ENCODE measurements around the gene SBF1. TPM values are rescaled to one million over a fixed set of nuclear protein-coding genes. Genes with fewer than 3 reads are reported as not detected.
"Not testable (repeated sequence)": the region's sequence is repeated elsewhere in the genome, so short reads cannot be mapped to it uniquely, and the experiment has no call there.

Gene SBF1
- total RNA-seq, 1 experiment from 2014 or later, result 82.1 TPM

DNA sequence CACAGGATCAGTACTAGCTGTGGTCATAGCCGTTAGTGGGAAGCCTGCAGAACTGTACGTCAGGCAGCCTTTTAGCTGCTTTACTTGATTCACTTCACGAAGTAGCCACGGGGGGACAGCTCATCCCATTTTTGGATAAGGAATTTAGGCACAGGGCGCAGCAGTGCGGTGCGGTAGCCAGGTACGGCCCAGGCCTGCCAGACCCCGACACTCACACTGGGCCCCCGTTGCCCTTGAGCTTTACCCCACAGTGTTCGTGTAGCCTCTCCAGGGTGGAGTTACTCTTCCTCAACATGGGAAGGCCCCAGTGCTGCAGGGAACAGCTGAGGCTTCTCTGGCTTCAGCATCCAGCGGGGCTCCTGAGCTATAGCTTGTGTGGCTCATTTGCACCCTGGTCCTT lies 59.4 kb downstream of the SBF1 start:
- intact Hi-C loops (cut with micrococcal nuclease), result no loop called here
- no peaks in the 10 kb centered on the region for H3K27me3 Mint-ChIP-seq (ENCODE audit: insufficient read depth, unreplicated experiment)
- POLR2A ChIA-PET, result no interaction called here
- CTCF ChIA-PET, result interaction anchor here (0.8 kb wide), 1 partner anchor 60 kb away, joined by 3 read pairs; no protein-coding TSS in a partner anchor
- no peak overlapping the region for H3K27ac Mint-ChIP-seq (ENCODE audit: low read depth, unreplicated experiment)
- no peak for DNase-seq (ENCODE audit: unreplicated experiment)
- H3K36me3 Mint-ChIP-seq (ENCODE audit: insufficient read depth, unreplicated experiment), result peaks cover 82% of the 10 kb centered on the region
- no TSS peak for BruUV-seq (replicated peaks)
- no peak overlapping the region for H3K4me3 Mint-ChIP-seq (ENCODE audit: unreplicated experiment)
- H3K4me1 Mint-ChIP-seq (ENCODE audit: insufficient read depth, unreplicated experiment), result no peaks in the 10 kb centered on the region
- H3K9me3 Mint-ChIP-seq (ENCODE audit: unreplicated experiment), result no peaks in the 10 kb centered on the region
- TF ChIP-seq, protein P1, sequence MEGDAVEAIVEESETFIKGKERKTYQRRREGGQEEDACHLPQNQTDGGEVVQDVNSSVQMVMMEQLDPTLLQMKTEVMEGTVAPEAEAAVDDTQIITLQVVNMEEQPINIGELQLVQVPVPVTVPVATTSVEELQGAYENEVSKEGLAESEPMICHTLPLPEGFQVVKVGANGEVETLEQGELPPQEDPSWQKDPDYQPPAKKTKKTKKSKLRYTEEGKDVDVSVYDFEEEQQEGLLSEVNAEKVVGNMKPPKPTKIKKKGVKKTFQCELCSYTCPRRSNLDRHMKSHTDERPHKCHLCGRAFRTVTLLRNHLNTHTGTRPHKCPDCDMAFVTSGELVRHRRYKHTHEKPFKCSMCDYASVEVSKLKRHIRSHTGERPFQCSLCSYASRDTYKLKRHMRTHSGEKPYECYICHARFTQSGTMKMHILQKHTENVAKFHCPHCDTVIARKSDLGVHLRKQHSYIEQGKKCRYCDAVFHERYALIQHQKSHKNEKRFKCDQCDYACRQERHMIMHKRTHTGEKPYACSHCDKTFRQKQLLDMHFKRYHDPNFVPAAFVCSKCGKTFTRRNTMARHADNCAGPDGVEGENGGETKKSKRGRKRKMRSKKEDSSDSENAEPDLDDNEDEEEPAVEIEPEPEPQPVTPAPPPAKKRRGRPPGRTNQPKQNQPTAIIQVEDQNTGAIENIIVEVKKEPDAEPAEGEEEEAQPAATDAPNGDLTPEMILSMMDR (IDR thresholded peaks at IDR 0.05; ENCODE audit: unreplicated experiment), result no peak

DNA sequence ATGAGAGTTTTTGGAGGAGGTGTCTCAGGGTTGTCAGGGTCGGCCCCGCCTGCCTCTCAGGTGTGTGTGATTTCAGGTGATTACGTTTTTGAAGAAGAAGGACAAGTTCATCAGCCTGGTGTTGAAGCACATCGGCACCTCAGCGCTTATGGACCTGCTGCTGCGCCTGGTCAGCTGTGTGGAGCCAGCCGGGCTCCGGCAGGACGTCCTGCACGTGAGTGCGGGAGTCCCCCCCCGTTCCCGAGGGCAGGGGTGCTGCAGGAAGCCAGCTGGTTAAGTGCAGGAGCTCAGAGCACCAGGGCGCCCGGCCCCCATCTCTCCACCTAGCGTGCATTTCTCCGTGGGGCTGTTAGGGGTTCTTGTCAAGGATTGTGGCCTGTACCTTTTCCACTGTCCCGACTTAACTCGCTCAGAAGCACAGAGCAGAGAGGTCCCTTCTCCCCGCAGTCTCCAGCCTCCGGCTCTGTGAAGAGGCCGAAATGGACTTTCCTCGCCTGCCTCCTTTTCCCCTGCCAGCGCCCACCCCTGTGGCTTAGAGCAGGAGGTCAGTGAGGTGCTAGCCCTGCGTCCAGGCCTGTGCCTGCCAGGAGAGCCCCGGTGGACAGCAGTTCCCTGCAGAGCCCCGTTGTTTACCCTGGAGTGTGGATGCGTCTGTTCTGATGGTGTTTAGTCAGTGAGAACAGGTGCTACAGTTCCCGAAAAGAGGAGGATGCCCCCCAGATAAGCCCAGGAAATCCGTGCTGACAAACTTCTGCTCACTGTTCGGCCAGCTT lies 60.2 kb downstream of the SBF1 start:
- TF ChIP-seq, protein P1 (IDR thresholded peaks at IDR 0.05; ENCODE audit: unreplicated experiment), result no peak
- ChIA-PET CTCF (no interaction called here), POLR2A (no interaction called here)
- Mint-ChIP-seq H3K27me3 (ENCODE audit: insufficient read depth, unreplicated experiment) (no peaks in the 10 kb centered on the region), H3K27ac (ENCODE audit: low read depth, unreplicated experiment) (no peak overlapping the region), H3K4me1 (ENCODE audit: insufficient read depth, unreplicated experiment) (no peaks in the 10 kb centered on the region), H3K9me3 (ENCODE audit: unreplicated experiment) (no peaks in the 10 kb centered on the region), H3K36me3 (ENCODE audit: insufficient read depth, unreplicated experiment) (peaks cover 78% of the 10 kb centered on the region), H3K4me3 (ENCODE audit: unreplicated experiment) (no peak overlapping the region)
- intact Hi-C loops (cut with micrococcal nuclease), result no loop called here
- no peak for DNase-seq (ENCODE audit: unreplicated experiment)
- no TSS peak for BruUV-seq (replicated peaks)

DNA sequence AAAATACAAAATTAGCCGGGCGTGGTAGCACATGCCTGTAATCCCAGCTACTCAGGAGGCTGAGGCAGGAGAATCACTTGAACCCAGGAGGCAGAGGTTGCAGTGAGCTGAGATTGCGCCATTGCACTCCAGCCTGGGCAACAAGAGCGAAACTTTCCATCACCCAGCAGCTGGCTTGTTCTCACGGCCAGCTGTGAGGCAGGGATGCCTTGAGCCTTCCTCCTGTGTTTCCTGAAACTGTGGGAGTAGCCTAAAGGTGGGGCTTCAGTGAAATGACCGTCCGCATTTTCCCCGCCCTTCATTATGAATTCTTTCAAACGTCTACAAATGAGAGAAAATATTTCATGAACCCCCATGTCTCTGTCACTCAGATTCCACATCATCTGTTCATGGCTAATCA lies 65.9 kb downstream of the SBF1 start:
- intact Hi-C loops (cut with micrococcal nuclease); H3K4me3 Mint-ChIP-seq (ENCODE audit: unreplicated experiment); BruUV-seq (replicated peaks); DNase-seq (ENCODE audit: unreplicated experiment); H3K27me3 Mint-ChIP-seq (ENCODE audit: insufficient read depth, unreplicated experiment); POLR2A ChIA-PET; CTCF ChIA-PET; H3K27ac Mint-ChIP-seq (ENCODE audit: low read depth, unreplicated experiment); H3K4me1 Mint-ChIP-seq (ENCODE audit: insufficient read depth, unreplicated experiment); H3K9me3 Mint-ChIP-seq (ENCODE audit: unreplicated experiment): not testable (repeated sequence)
- H3K36me3 Mint-ChIP-seq (ENCODE audit: insufficient read depth, unreplicated experiment), result peaks cover 66% of the 10 kb centered on the region

DNA sequence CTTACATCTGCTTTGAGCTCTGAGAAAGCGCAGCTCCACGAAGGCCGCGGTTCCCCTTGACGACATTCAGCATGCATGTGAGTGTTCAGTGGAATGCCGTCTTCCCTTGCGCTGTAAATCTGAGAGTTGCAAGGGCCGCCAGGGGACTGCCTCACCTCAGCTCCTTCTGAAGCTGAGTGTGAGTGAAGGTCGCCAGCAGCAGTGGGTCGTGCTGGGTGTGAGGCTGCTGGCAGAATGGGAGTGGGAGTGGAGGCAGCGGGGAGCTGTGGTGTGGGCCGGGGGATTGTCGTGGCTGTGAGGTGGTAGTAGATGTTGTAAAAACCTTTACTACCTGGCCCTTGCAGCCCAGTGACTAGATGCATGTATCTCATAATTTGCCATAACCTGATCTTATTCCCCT lies 66.5 kb downstream of the SBF1 start:
- Mint-ChIP-seq H3K4me3 (ENCODE audit: unreplicated experiment) (no peak overlapping the region), H3K36me3 (ENCODE audit: insufficient read depth, unreplicated experiment) (peaks cover 67% of the 10 kb centered on the region), H3K9me3 (ENCODE audit: unreplicated experiment) (no peaks in the 10 kb centered on the region), H3K4me1 (ENCODE audit: insufficient read depth, unreplicated experiment) (no peaks in the 10 kb centered on the region), H3K27me3 (ENCODE audit: insufficient read depth, unreplicated experiment) (no peaks in the 10 kb centered on the region), H3K27ac (ENCODE audit: low read depth, unreplicated experiment) (no peak overlapping the region)
- POLR2A ChIA-PET, result no interaction called here
- BruUV-seq (replicated peaks), result no TSS peak
- CTCF ChIA-PET, result interaction anchor here (0.8 to 1.4 kb wide), 2 partner anchors 89 to 213 kb away, joined by 3 to 5 read pairs; no protein-coding TSS in a partner anchor
- TF ChIP-seq, protein P1 (IDR thresholded peaks at IDR 0.05; ENCODE audit: unreplicated experiment), result no peak
- no peak for DNase-seq (ENCODE audit: unreplicated experiment)
- intact Hi-C loops (cut with micrococcal nuclease), result no loop called here
